HepG2 (cell line): Measurements from ENCODE around the gene CYP4F8. TPM values are rescaled to one million over a fixed set of nuclear protein-coding genes. Genes with fewer than 3 reads are reported as not detected.

ENCODE experiments used
- ARNT2 ChIP-seq: sonication (generic); formaldehyde crosslinking; IDR thresholded peaks from 2 replicates; pipeline ENCODE4 v1.8.0; 2022; ENCODE audit warnings: mild to moderate bottlenecking, low read depth, missing genetic modification reagents, moderate library complexity
- BORCS8-MEF2B ChIP-seq: sonication (generic); formaldehyde crosslinking; IDR thresholded peaks from 2 replicates; pipeline ENCODE4 v1.8.0; 2022; ENCODE audit warnings: mild to moderate bottlenecking, missing genetic modification reagents
- CENPT ChIP-seq: sonication (generic); formaldehyde crosslinking; IDR thresholded peaks from 2 replicates; pipeline ENCODE4 v1.8.0; 2022; ENCODE audit warnings: low read depth, mild to moderate bottlenecking, moderate library complexity, missing genetic modification reagents
- HDAC1 ChIP-seq: sonication (generic); formaldehyde crosslinking; IDR thresholded peaks from 2 replicates; pipeline ENCODE4 v1.5.1; 2020; ENCODE audit warnings: mild to moderate bottlenecking, missing genetic modification reagents
- HIVEP1 ChIP-seq: sonication (generic); formaldehyde crosslinking; IDR thresholded peaks from 2 replicates; pipeline ENCODE4 v1.4.0; 2020; ENCODE audit warnings: mild to moderate bottlenecking, missing genetic modification reagents
- HOXA5 ChIP-seq: sonication (generic); formaldehyde crosslinking; IDR thresholded peaks from 2 replicates; pipeline ENCODE4 v1.4.0; 2020; ENCODE audit warnings: missing genetic modification reagents
- IRF2 ChIP-seq: IDR thresholded peaks from 2 replicates; pipeline ENCODE4 v1.6.1; 2018; ENCODE audit warnings: missing genetic modification reagents, missing compliant biosample characterization
- KAT8 ChIP-seq: IDR thresholded peaks from 2 replicates; pipeline ENCODE4 v1.6.1; 2016; ENCODE audit warnings: missing genetic modification reagents, missing compliant biosample characterization
- KDM1A ChIP-seq: IDR thresholded peaks from 2 replicates; pipeline ENCODE4 v1.6.1; 2016; ENCODE audit warnings: missing compliant biosample characterization
- MTA1 ChIP-seq: sonication (generic); formaldehyde crosslinking; IDR thresholded peaks from 2 replicates; pipeline ENCODE4 v1.4.0; 2020; ENCODE audit warnings: missing genetic modification reagents, mild to moderate bottlenecking, borderline replicate concordance
- MXD3 ChIP-seq: IDR thresholded peaks from 2 replicates; pipeline ENCODE4 v1.6.1; 2016; ENCODE audit warnings: mild to moderate bottlenecking, missing biosample characterization, missing genetic modification reagents
- NAIF1 ChIP-seq: sonication (generic); formaldehyde crosslinking; IDR thresholded peaks from 2 replicates; pipeline ENCODE4 v1.5.0; 2020; ENCODE audit warnings: mild to moderate bottlenecking, missing genetic modification reagents, borderline replicate concordance
- NFATC3 ChIP-seq: sonication (generic); formaldehyde crosslinking; IDR thresholded peaks from 2 replicates; pipeline ENCODE4 v1.5.1; 2020; ENCODE audit warnings: mild to moderate bottlenecking, missing genetic modification reagents
- NR2F1 ChIP-seq, 2 experiments: fragments of 450-650 bp in 1 of 2; formaldehyde crosslinking in 1 of 2; IDR thresholded peaks; 2 replicates each; pipeline versions ENCODE4 v1.5.0 to v1.6.1; 2016 to 2020; ENCODE audit warnings: mild to moderate bottlenecking in 1 of 2, missing compliant biosample characterization in 1 of 2, missing genetic modification reagents in 1 of 2, moderate library complexity in 1 of 2
- SRSF4 ChIP-seq: fragments of 200-400 bp; formaldehyde crosslinking; IDR thresholded peaks from one replicate; pipeline ENCODE4 v1.6.1; 2018; ENCODE audit warnings: mild to moderate bottlenecking, low read depth, low read length, moderate library complexity; ENCODE audit not compliant: poor library complexity, severe bottlenecking
- ZFAT ChIP-seq: sonication (generic); formaldehyde crosslinking; conservative IDR thresholded peaks from 2 replicates; pipeline ENCODE4 v1.8.1; 2023; ENCODE audit warnings: missing genetic modification reagents, inconsistent platforms
- ZMYM3 ChIP-seq: sonication (generic); formaldehyde crosslinking; IDR thresholded peaks from 2 replicates; pipeline ENCODE4 v1.5.1; 2020; ENCODE audit warnings: mild to moderate bottlenecking, missing genetic modification reagents
- ZNF274 ChIP-seq: sonication (generic); formaldehyde crosslinking; IDR thresholded peaks from 2 replicates; pipeline ENCODE4 v1.5.1; 2020; ENCODE audit warnings: mild to moderate bottlenecking, missing genetic modification reagents
- ZNF281 ChIP-seq: sonication (generic); formaldehyde crosslinking; IDR thresholded peaks from 2 replicates; pipeline ENCODE4 v1.4.0; 2020; ENCODE audit warnings: missing genetic modification reagents, borderline replicate concordance
- ZNF282 ChIP-seq: fragments of 450-650 bp; IDR thresholded peaks from 2 replicates; pipeline ENCODE4 v1.6.1; 2018; ENCODE audit not compliant: partially characterized antibody
- ZNF354B ChIP-seq: sonication (generic); formaldehyde crosslinking; IDR thresholded peaks from 2 replicates; pipeline ENCODE4 v1.8.0; 2022; ENCODE audit warnings: mild to moderate bottlenecking, missing genetic modification reagents
- polyA plus RNA-seq, 8 experiments: library from polyadenylated mRNA; depleted of rRNA in 3 of 8; stranded (reverse) in 7 of 8; unstranded in 1 of 8; fragments of >200 nt; fragmentation: Illumina TruSeq in 4 of 8; extraction: Trizol in 4 of 8; gene quantifications; 2 replicates each; pipeline versions ENCODE4 v1.2.1 to v1.2.3, GENCODE V29; 2011 to 2016; ENCODE audit warnings: low read depth in 4 of 8, missing spikeins in 1 of 8, mixed read lengths in 1 of 8; ENCODE audit not compliant: insufficient read depth in 1 of 8
- total RNA-seq, 5 experiments: library from RNA; depleted of rRNA; stranded (reverse); fragments of >200 nt; fragmentation: Illumina TruSeq; extraction: Trizol; gene quantifications; 2 replicates each; pipeline ENCODE4 v1.2.3, GENCODE V29; 2016; ENCODE audit warnings: low read depth in 1 of 5
- TF ChIP-seq, protein P1 (sequence below): sonication (generic); formaldehyde crosslinking; IDR thresholded peaks from 2 replicates; pipeline ENCODE4 v1.9.0; 2022; ENCODE audit warnings: missing genetic modification reagents, mild to moderate bottlenecking, borderline replicate concordance
- TF ChIP-seq, protein P2 (sequence below): sonication (generic); formaldehyde crosslinking; IDR thresholded peaks from 2 replicates; pipeline ENCODE4 v1.8.1; 2023; ENCODE audit warnings: missing genetic modification reagents, inconsistent platforms, borderline replicate concordance
- TF ChIP-seq, protein P3 (sequence below): sonication (generic); formaldehyde crosslinking; IDR thresholded peaks from 2 replicates; pipeline ENCODE4 v1.5.0; 2020; ENCODE audit warnings: missing genetic modification reagents

The CYP4F8 gene
- total and polyA plus RNA-seq, 2 of the 13 experiments (the other 11 are each of a cell fraction or from before 2014, with no cell fraction given): not detected

DNA sequence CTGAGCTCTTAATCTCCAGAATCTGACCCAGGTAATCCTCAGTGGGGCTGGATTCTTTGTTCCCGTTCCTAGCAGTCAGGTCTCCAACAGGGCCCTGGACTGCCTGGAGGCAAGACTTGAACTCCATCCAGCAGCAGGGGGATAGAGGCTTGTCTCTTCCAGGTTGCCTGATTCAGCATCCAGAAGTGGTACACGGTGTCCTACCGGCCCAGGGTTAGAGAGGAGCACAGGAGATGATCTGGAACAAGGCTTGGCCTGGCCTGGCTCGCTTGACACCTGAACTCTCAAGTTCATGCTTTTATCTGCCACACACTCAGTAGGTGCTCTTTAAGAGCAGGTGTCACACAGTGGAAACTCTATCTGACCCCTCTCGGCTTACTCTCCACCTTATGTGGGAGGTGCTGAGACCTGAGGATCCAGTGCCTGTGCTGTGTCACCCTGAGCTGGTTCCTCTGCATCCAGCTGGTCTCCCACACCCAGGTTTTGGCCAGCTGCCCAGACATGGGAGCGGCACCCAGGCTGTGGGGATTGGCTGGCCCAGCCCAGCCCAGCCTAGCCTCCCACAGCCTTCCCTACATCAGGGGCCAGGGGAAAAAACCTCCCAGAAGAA lies 25.4 kb downstream of the CYP4F8 start, which contains the start of gene CYP4F3 (continued):
- TF ChIP-seq, protein P1, sequence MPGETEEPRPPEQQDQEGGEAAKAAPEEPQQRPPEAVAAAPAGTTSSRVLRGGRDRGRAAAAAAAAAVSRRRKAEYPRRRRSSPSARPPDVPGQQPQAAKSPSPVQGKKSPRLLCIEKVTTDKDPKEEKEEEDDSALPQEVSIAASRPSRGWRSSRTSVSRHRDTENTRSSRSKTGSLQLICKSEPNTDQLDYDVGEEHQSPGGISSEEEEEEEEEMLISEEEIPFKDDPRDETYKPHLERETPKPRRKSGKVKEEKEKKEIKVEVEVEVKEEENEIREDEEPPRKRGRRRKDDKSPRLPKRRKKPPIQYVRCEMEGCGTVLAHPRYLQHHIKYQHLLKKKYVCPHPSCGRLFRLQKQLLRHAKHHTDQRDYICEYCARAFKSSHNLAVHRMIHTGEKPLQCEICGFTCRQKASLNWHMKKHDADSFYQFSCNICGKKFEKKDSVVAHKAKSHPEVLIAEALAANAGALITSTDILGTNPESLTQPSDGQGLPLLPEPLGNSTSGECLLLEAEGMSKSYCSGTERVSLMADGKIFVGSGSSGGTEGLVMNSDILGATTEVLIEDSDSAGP: peak; percentile 75
- no peak; the same call in 1 of the 2 replicates for TF ChIP-seq IRF2 (CRISPR knock-in tag)
- TF ChIP-seq MTA1 (CRISPR knock-in tag): no peak
- no peak for TF ChIP-seq MXD3
- no peak; the same call in 1 of the 2 replicates for TF ChIP-seq ZMYM3 (CRISPR knock-in tag)
- no peak for TF ChIP-seq ZFAT (CRISPR knock-in tag)
- no peak for TF ChIP-seq KAT8
- no peak for TF ChIP-seq ARNT2 (CRISPR knock-in tag)
- no peak for TF ChIP-seq ZNF281 (CRISPR knock-in tag)
- TF ChIP-seq, protein P2, sequence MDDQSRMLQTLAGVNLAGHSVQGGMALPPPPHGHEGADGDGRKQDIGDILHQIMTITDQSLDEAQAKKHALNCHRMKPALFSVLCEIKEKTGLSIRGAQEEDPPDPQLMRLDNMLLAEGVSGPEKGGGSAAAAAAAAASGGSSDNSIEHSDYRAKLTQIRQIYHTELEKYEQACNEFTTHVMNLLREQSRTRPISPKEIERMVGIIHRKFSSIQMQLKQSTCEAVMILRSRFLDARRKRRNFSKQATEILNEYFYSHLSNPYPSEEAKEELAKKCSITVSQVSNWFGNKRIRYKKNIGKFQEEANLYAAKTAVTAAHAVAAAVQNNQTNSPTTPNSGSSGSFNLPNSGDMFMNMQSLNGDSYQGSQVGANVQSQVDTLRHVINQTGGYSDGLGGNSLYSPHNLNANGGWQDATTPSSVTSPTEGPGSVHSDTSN (CRISPR knock-in tag): no peak
- no peak for TF ChIP-seq HOXA5 (CRISPR knock-in tag)
- no peak for TF ChIP-seq CENPT (CRISPR knock-in tag)
- TF ChIP-seq KDM1A (CRISPR knock-in tag): 0 out of 2 replicates have a peak, but pooled peaks have one; percentile 14
- TF ChIP-seq NAIF1 (CRISPR knock-in tag): no peak
- TF ChIP-seq ZNF274 (CRISPR knock-in tag): no peak
- TF ChIP-seq HIVEP1: no peak
- no peak for TF ChIP-seq BORCS8-MEF2B (CRISPR knock-in tag)
- no peak for TF ChIP-seq ZNF354B (CRISPR knock-in tag)
- TF ChIP-seq ZNF282: no peak
- no peak for TF ChIP-seq SRSF4
- no peak; the same call in 1 of the 2 replicates for TF ChIP-seq HDAC1 (CRISPR knock-in tag)
- no peak for TF ChIP-seq NR2F1 (CRISPR knock-in tag; IDR thresholded peaks at IDR 0.05)
- TF ChIP-seq, protein P3, sequence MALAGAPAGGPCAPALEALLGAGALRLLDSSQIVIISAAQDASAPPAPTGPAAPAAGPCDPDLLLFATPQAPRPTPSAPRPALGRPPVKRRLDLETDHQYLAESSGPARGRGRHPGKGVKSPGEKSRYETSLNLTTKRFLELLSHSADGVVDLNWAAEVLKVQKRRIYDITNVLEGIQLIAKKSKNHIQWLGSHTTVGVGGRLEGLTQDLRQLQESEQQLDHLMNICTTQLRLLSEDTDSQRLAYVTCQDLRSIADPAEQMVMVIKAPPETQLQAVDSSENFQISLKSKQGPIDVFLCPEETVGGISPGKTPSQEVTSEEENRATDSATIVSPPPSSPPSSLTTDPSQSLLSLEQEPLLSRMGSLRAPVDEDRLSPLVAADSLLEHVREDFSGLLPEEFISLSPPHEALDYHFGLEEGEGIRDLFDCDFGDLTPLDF (CRISPR knock-in tag): no peak
- TF ChIP-seq NFATC3 (CRISPR knock-in tag): no peak
